Spleen (tissue), 11 donors: ENCODE measurements around the gene WLS. TPM values are rescaled to one million over a fixed set of nuclear protein-coding genes. Genes with fewer than 3 reads are reported as not detected.

Source experiments
- DNase-seq: peaks from one replicate; pipeline ENCODE4 v3.0.0-alpha.2; 2020
- H3K27ac ChIP-seq, 8 donors: fragments of 200-600 bp; sonication (generic) in 7 of 8; 1 replicate in 4 of 8; 2 replicates in 4 of 8; pipeline versions ENCODE4 v1.5.0 to v1.8.0; 2016 to 2021; ENCODE audit warnings: inconsistent platforms in 4 of 8, mild to moderate bottlenecking in 4 of 8, moderate library complexity in 1 of 8
- H3K27me3 ChIP-seq, 7 donors: fragments of 200-600 bp; sonication (generic) in 6 of 7; replicated peaks in 1 of 7; 1 replicate in 4 of 7; 2 replicates in 3 of 7; pipeline versions ENCODE4 v1.5.0 to v1.8.0; 2016 to 2021; ENCODE audit warnings: inconsistent platforms in 3 of 7, mild to moderate bottlenecking in 1 of 7
- H3K36me3 ChIP-seq, 6 donors: fragments of 200-600 bp; sonication (generic) in 5 of 6; 1 replicate in 4 of 6; 2 replicates in 2 of 6; pipeline versions ENCODE4 v1.5.0 to v1.8.0; 2016 to 2021; ENCODE audit warnings: inconsistent platforms in 2 of 6
- H3K4me1 ChIP-seq, 6 donors: fragments of 200-600 bp; sonication (generic) in 5 of 6; 1 replicate in 3 of 6; 2 replicates in 3 of 6; pipeline versions ENCODE4 v1.5.0 to v1.8.0; 2016 to 2021; ENCODE audit warnings: inconsistent platforms in 3 of 6
- H3K4me3 ChIP-seq, 8 donors: fragments of 200-600 bp; sonication (generic) in 7 of 8; 1 replicate in 4 of 8; 2 replicates in 4 of 8; pipeline versions ENCODE4 v1.5.0 to v1.8.0; 2016 to 2021; ENCODE audit warnings: inconsistent platforms in 4 of 8, mild to moderate bottlenecking in 4 of 8, moderate library complexity in 2 of 8
- H3K9me3 ChIP-seq, 8 donors: fragments of 200-600 bp; sonication (generic) in 7 of 8; 1 replicate in 4 of 8; 2 replicates in 4 of 8; pipeline versions ENCODE4 v1.5.0 to v1.8.0; 2016 to 2021; ENCODE audit warnings: inconsistent platforms in 4 of 8
- POLR2A ChIP-seq, 3 donors: fragments of 450-650 bp; IDR thresholded peaks; one replicate each; pipeline ENCODE4 v1.5.1; 2017; ENCODE audit warnings: antibody characterized with exemption in 3 of 3, mild to moderate bottlenecking in 1 of 3
- POLR2AphosphoS5 ChIP-seq, 3 donors: sonication (generic); formaldehyde crosslinking; IDR thresholded peaks; one replicate each; pipeline ENCODE4 v1.5.1; 2017; ENCODE audit warnings: antibody characterized with exemption in 3 of 3
- WGBS, 5 donors: extraction: QIAGEN DNeasy Blood & Tissue Kit in 3 of 5; methylation state at CpG; one replicate each; pipeline versions ENCODE4 v1.1.5 to v1.1.7; 2013 to 2018; 5-methylcytosine and 5-hydroxymethylcytosine counted together
- intact Hi-C: fragments of 100-400 bp; cut with DNase I; formaldehyde crosslinking; loops from one replicate; pipeline ENCODE4 v1.15.0; 2023; ENCODE audit warnings: low total_unique reads
- polyA plus RNA-seq, 3 donors: library from polyadenylated mRNA; stranded (reverse); fragments of 200-250 nt; gene quantifications; one replicate each; pipeline ENCODE4 v1.2.1, GENCODE V29; 2013
- total RNA-seq, 7 donors: library from RNA; depleted of rRNA in 3 of 7; stranded (reverse); fragments of >200 nt in 3 of 7; fragmentation: NEBNext Ultra II Directional in 4 of 7; extraction: Animal tissue kit (Norgen Biotek cat#: 25700) in 4 of 7; gene quantifications; one replicate each; pipeline versions ENCODE4 v1.1.0 to v1.2.1, GENCODE V29; 2016 to 2021
- TF ChIP-seq, protein P1 (sequence below), 11 experiments: fragments of 200-600 bp in 7 of 11; fragments of 450-650 bp in 4 of 11; sonication (generic) in 4 of 11; IDR thresholded peaks in 8 of 11; conservative IDR thresholded peaks in 3 of 11; 1 replicate in 7 of 11; 2 replicates in 4 of 11; pipeline versions ENCODE4 v1.4.0 to v1.8.0; 2016 to 2021; ENCODE audit warnings: antibody characterized with exemption in 11 of 11, inconsistent platforms in 4 of 11, mild to moderate bottlenecking in 1 of 11
- donor health status: healthy with polysubstance abuse.
- donor health status: DM: no; HTN: no; CAD: no; lungs with moderate emphysema.
- donor health status: DM: no; HTN: no; CAD: no.
- donor health status: Bipolar disorder and iron deficiency.
- donor health status: healthy.
- donor health status: DM: no; HTN: no; CAD: no.
- donor health status: DM: yes; HTN: yes; CAD: no.

WLS gene
- total and polyA plus RNA-seq, 10 donors = 5.6 to 67.2 (median 53.2) TPM

- no peak for DNase-seq
- H3K4me3 ChIP-seq = no peak overlapping the region
- H3K9me3 ChIP-seq = no peaks in the 10 kb centered on the region
- peaks cover 0 to 27% (median 4%) of the 10 kb centered on the region in 6 donors for H3K4me1 ChIP-seq
- H3K36me3 ChIP-seq = peaks cover 0 to 69% (median 0%) of the 10 kb centered on the region in 6 donors
- TF ChIP-seq, protein P1, sequence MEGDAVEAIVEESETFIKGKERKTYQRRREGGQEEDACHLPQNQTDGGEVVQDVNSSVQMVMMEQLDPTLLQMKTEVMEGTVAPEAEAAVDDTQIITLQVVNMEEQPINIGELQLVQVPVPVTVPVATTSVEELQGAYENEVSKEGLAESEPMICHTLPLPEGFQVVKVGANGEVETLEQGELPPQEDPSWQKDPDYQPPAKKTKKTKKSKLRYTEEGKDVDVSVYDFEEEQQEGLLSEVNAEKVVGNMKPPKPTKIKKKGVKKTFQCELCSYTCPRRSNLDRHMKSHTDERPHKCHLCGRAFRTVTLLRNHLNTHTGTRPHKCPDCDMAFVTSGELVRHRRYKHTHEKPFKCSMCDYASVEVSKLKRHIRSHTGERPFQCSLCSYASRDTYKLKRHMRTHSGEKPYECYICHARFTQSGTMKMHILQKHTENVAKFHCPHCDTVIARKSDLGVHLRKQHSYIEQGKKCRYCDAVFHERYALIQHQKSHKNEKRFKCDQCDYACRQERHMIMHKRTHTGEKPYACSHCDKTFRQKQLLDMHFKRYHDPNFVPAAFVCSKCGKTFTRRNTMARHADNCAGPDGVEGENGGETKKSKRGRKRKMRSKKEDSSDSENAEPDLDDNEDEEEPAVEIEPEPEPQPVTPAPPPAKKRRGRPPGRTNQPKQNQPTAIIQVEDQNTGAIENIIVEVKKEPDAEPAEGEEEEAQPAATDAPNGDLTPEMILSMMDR (IDR thresholded peaks at IDR 0.05 in 8 of 11, conservative IDR thresholded peaks at IDR 0.05 in 3 of 11) = no peak
- TF ChIP-seq POLR2A (IDR thresholded peaks at IDR 0.05) = no peak
- TF ChIP-seq POLR2AphosphoS5 (IDR thresholded peaks at IDR 0.05) = no peak
- H3K27ac ChIP-seq = peak overlapping the region in 3 of 8 donors; percentile 55 to 78 (median 72)
- H3K27me3 ChIP-seq = no peaks in the 10 kb centered on the region
- intact Hi-C loops = no loop called here
- WGBS, 5 donors = 29 to 57% (median 50%) methylated on average over 4 of the region's 4 CpGs
Measured at GRCh38 chr1:68140536-68140935, 91.8 kb downstream of the WLS start.

- H3K36me3 ChIP-seq = peaks cover 0 to 73% (median 0%) of the 10 kb centered on the region in 6 donors
- no peak for DNase-seq
- H3K9me3 ChIP-seq = no peaks in the 10 kb centered on the region
- TF ChIP-seq POLR2AphosphoS5 (IDR thresholded peaks at IDR 0.05) = no peak
- TF ChIP-seq, protein P1 (IDR thresholded peaks at IDR 0.05 in 8 of 11, conservative IDR thresholded peaks at IDR 0.05 in 3 of 11) = no peak
- TF ChIP-seq POLR2A (IDR thresholded peaks at IDR 0.05) = no peak
- no peaks in the 10 kb centered on the region for H3K27me3 ChIP-seq
- no peak overlapping the region for H3K4me3 ChIP-seq
- H3K27ac ChIP-seq = no peak overlapping the region
- WGBS, 5 donors = 90 to 95% (median 91%) methylated on average over 2 of the region's 2 CpGs
- peaks cover 0 to 12% (median 2%) of the 10 kb centered on the region in 6 donors for H3K4me1 ChIP-seq
- intact Hi-C loops = no loop called here
Measured at GRCh38 chr1:68136187-68136586, 96.1 kb downstream of the WLS start.

GRCh38 chr1:68132426-68133130, 99.7 kb downstream of the WLS start:
- Histone ChIP-seq H3K9me3 (no peaks in the 10 kb centered on the region), H3K27me3 (no peaks in the 10 kb centered on the region), H3K4me3 (no peak overlapping the region), H3K36me3 (peaks cover 0 to 91% (median 0%) of the 10 kb centered on the region in 6 donors), H3K27ac (no peak overlapping the region), H3K4me1 (no peaks in the 10 kb centered on the region)
- no peak for DNase-seq
- intact Hi-C loops = no loop called here
- TF ChIP-seq POLR2AphosphoS5 (IDR thresholded peaks at IDR 0.05) (no peak), POLR2A (IDR thresholded peaks at IDR 0.05) (no peak)
- TF ChIP-seq, protein P1 (IDR thresholded peaks at IDR 0.05 in 8 of 11, conservative IDR thresholded peaks at IDR 0.05 in 3 of 11) = no peak
- WGBS, 5 donors = 91 to 95% (median 93%) methylated on average over 8 of the region's 8 CpGs

GRCh38 chr1:68131261-68131660, 101.1 kb downstream of the WLS start:
- TF ChIP-seq POLR2AphosphoS5 (IDR thresholded peaks at IDR 0.05) (no peak), POLR2A (IDR thresholded peaks at IDR 0.05) (no peak)
- TF ChIP-seq, protein P1 (IDR thresholded peaks at IDR 0.05 in 8 of 11, conservative IDR thresholded peaks at IDR 0.05 in 3 of 11) = no peak
- intact Hi-C loops = no loop called here
- no peak for DNase-seq
- H3K36me3 ChIP-seq = peaks cover 0 to 91% (median 0%) of the 10 kb centered on the region in 6 donors
- H3K4me1 ChIP-seq = no peaks in the 10 kb centered on the region
- no peak overlapping the region for H3K27ac ChIP-seq
- H3K4me3 ChIP-seq = no peak overlapping the region
- H3K27me3 ChIP-seq = no peaks in the 10 kb centered on the region
- no peaks in the 10 kb centered on the region for H3K9me3 ChIP-seq
- WGBS, 5 donors = 84 to 96% (median 93%) methylated on average over 3 of the region's 3 CpGs
